Activated naive CD8-positive, alpha-beta T cell treated with anti-CD3 and anti-CD28 coated beads, Interleukin-2, amount 10 ng/mL, durations not matched to agents 7 days and 5 days (primary cell): ENCODE measurements around the gene PIP5KL1. TPM values are rescaled to one million over a fixed set of nuclear protein-coding genes. Genes with fewer than 3 reads are reported as not detected.

Experiments used
- ATAC-seq: fragments of 150-1000 bp; cut with Tn5 transposase; one replicate; pipeline ENCODE4 v1.10.0; 2021; ENCODE audit warnings: low read depth, moderate library complexity
- POLR2A ChIA-PET: fragments of 350-600 bp; sonication (Branson Sonifier 250); formaldehyde crosslinking; loops from one replicate; lab custom pipeline; 2021; ENCODE audit warnings: antibody characterized with exemption; lab: Charles Lee
- DNase-seq: peaks from one replicate; pipeline ENCODE4 v3.0.0; 2021
- H3K27ac Mint-ChIP-seq: one replicate; pipeline ENCODE4 v1.8.0; 2022; ENCODE audit warnings: mild to moderate bottlenecking, mixed read lengths
- H3K27me3 Mint-ChIP-seq: one replicate; pipeline ENCODE4 v1.8.0; 2022; ENCODE audit warnings: mild to moderate bottlenecking, moderate library complexity, mixed read lengths
- H3K36me3 Mint-ChIP-seq: one replicate; pipeline ENCODE4 v1.8.0; 2021; ENCODE audit warnings: mild to moderate bottlenecking, mixed read lengths
- H3K4me1 Mint-ChIP-seq: one replicate; pipeline ENCODE4 v1.8.0; 2021; ENCODE audit warnings: mixed read lengths
- H3K4me3 Mint-ChIP-seq: one replicate; pipeline ENCODE4 v1.8.0; 2022; ENCODE audit warnings: mild to moderate bottlenecking, moderate library complexity, mixed read lengths
- H3K9me3 Mint-ChIP-seq: one replicate; pipeline ENCODE4 v1.8.0; 2021; ENCODE audit warnings: mixed read lengths
- total RNA-seq, 2 experiments: library from RNA; stranded (reverse); gene quantifications; one replicate each; pipeline ENCODE4 v1.2.3, GENCODE V29; 2021

PIP5KL1 gene
- total RNA-seq, 2 experiments from 2014 or later, result 1.5 to 1.9 TPM

GRCh38 chr9:127920794-127921193 is 9.8 kb downstream of the PIP5KL1 start:
- Mint-ChIP-seq H3K27ac (no peak overlapping the region), H3K4me1 (peaks cover 32% of the 10 kb centered on the region), H3K4me3 (no peak overlapping the region), H3K9me3 (no peaks in the 10 kb centered on the region), H3K36me3 (peaks cover 1% of the 10 kb centered on the region), H3K27me3 (peaks cover 9% of the 10 kb centered on the region)
- ATAC-seq (no peak), DNase-seq (no peak)
- POLR2A ChIA-PET, result interaction anchor here (0.5 to 2.6 kb wide), 7 partner anchors 11 to 330 kb away, joined by 3 to 12 read pairs (median 4); partner anchors contain the start of genes CDK9 and TOR2A

GRCh38 chr9:127919253-127919815 is 11.2 kb downstream of the PIP5KL1 start:
- H3K4me1 Mint-ChIP-seq, result peaks cover 36% of the 10 kb centered on the region
- H3K36me3 Mint-ChIP-seq, result peaks cover 2% of the 10 kb centered on the region
- no peak overlapping the region for H3K4me3 Mint-ChIP-seq
- no peaks in the 10 kb centered on the region for H3K9me3 Mint-ChIP-seq
- POLR2A ChIA-PET, result interaction anchor here (0.6 to 7.5 kb wide), 6 partner anchors 11 to 184 kb away, joined by 3 to 187 read pairs (median 3); partner anchors contain the start of genes CDK9 and TOR2A
- DNase-seq (no peak), ATAC-seq (no peak)
- peak overlapping the region; percentile 40 for H3K27ac Mint-ChIP-seq
- H3K27me3 Mint-ChIP-seq, result no peaks in the 10 kb centered on the region

GRCh38 chr9:127918183-127919107 is 12.1 kb downstream of the PIP5KL1 start:
- no peaks in the 10 kb centered on the region for H3K27me3 Mint-ChIP-seq

GRCh38 chr9:127917603-127918002 is 13.0 kb downstream of the PIP5KL1 start:
- Mint-ChIP-seq H3K9me3 (no peaks in the 10 kb centered on the region), H3K4me1 (peaks cover 41% of the 10 kb centered on the region), H3K27me3 (no peaks in the 10 kb centered on the region), H3K4me3 (peak overlapping the region; percentile 84), H3K36me3 (peaks cover 12% of the 10 kb centered on the region), H3K27ac (peak overlapping the region; percentile 54)
- POLR2A ChIA-PET, result interaction anchor here (0.5 to 7.5 kb wide), 9 partner anchors 12 to 359 kb away, joined by 3 to 187 read pairs (median 7); partner anchors contain the start of genes PIP5KL1, ST6GALNAC6 and TOR2A
- DNase-seq (peak; percentile 40), ATAC-seq (no peak)

More at GRCh38 chr9:127918183-127919107, 12.1 kb downstream of the PIP5KL1 start:
- Mint-ChIP-seq H3K4me3 (peak overlapping the region; percentile 35), H3K36me3 (peaks cover 7% of the 10 kb centered on the region), H3K4me1 (peaks cover 36% of the 10 kb centered on the region), H3K27ac (peak overlapping the region; percentile 54), H3K9me3 (no peaks in the 10 kb centered on the region)
- DNase-seq, result peak; percentile 40
- POLR2A ChIA-PET, result interaction anchor here (0.7 to 7.5 kb wide), 3 partner anchors 13 to 360 kb away, joined by 3 to 187 read pairs (median 3); no protein-coding TSS in a partner anchor
- no peak for ATAC-seq

GRCh38 chr9:127916720-127917581 is 13.6 kb downstream of the PIP5KL1 start, which contains the start of gene ST6GALNAC4:
ST6GALNAC4 (minus strand) TSS chr9:127917041; CDS start chr9:127916419, 622 bp downstream.
- DNase-seq, result peak; percentile 97
- Mint-ChIP-seq H3K27ac (peak within 1 kb of the TSS; percentile 96), H3K4me3 (peak within 1 kb of the TSS; percentile 96), H3K27me3 (no peaks in the 10 kb centered on the region), H3K4me1 (peaks cover 41% of the 10 kb centered on the region), H3K9me3 (no peaks in the 10 kb centered on the region), H3K36me3 (peaks cover 15% of the 10 kb centered on the region)
- ATAC-seq, result peak; percentile 90
- POLR2A ChIA-PET, result interaction anchor here (0.5 to 7.5 kb wide), 14 partner anchors 12 to 224 kb away, joined by 3 to 187 read pairs (median 6); partner anchors contain the start of genes CDK9, PIP5KL1, SH2D3C and ST6GALNAC6

- peaks cover 44% of the 10 kb centered on the region for H3K4me1 Mint-ChIP-seq
Observed at GRCh38 chr9:127915801-127916719, 14.5 kb downstream of the PIP5KL1 start.

GRCh38 chr9:127915325-127915752 is 15.2 kb downstream of the PIP5KL1 start:
- H3K36me3 Mint-ChIP-seq, result peaks cover 23% of the 10 kb centered on the region
- ATAC-seq, result peak; percentile 3
- POLR2A ChIA-PET, result interaction anchor here (0.9 to 7.5 kb wide), 12 partner anchors 10 to 304 kb away, joined by 3 to 187 read pairs (median 5); partner anchors contain the start of genes SH2D3C and ST6GALNAC6
- H3K27me3 Mint-ChIP-seq, result no peaks in the 10 kb centered on the region
- H3K9me3 Mint-ChIP-seq, result no peaks in the 10 kb centered on the region
- peaks cover 48% of the 10 kb centered on the region for H3K4me1 Mint-ChIP-seq
- no peak for DNase-seq
- peak overlapping the region; percentile 96 for H3K27ac Mint-ChIP-seq
- H3K4me3 Mint-ChIP-seq, result peak overlapping the region; percentile 96

More at GRCh38 chr9:127915801-127916719, 14.5 kb downstream of the PIP5KL1 start:
- ATAC-seq (peak; percentile 43), DNase-seq (peak; percentile 66)
- POLR2A ChIA-PET, result interaction anchor here (0.6 to 7.5 kb wide), 17 partner anchors 11 to 305 kb away, joined by 3 to 187 read pairs (median 4); partner anchors contain the start of genes CDK9, PIP5KL1, SH2D3C and ST6GALNAC6
- Mint-ChIP-seq H3K4me3 (peak overlapping the region; percentile 96), H3K27ac (peak overlapping the region; percentile 96), H3K36me3 (peaks cover 17% of the 10 kb centered on the region), H3K27me3 (no peaks in the 10 kb centered on the region), H3K9me3 (no peaks in the 10 kb centered on the region)

- no peak for ATAC-seq
- Mint-ChIP-seq H3K4me3 (peak overlapping the region; percentile 28), H3K27me3 (no peaks in the 10 kb centered on the region), H3K9me3 (no peaks in the 10 kb centered on the region), H3K4me1 (peaks cover 40% of the 10 kb centered on the region), H3K27ac (peak overlapping the region; percentile 61), H3K36me3 (peaks cover 25% of the 10 kb centered on the region)
- POLR2A ChIA-PET, result interaction anchor here (1.0 to 7.5 kb wide), 2 partner anchors 8 kb away, joined by 3 to 187 read pairs; no protein-coding TSS in a partner anchor
- no peak for DNase-seq
Observed at GRCh38 chr9:127913682-127914081, 16.9 kb downstream of the PIP5KL1 start.

GRCh38 chr9:127912882-127913281 is 17.7 kb downstream of the PIP5KL1 start:
- POLR2A ChIA-PET, result interaction anchor here (1.0 to 7.5 kb wide), 2 partner anchors 8 to 9 kb away, joined by 3 to 187 read pairs; no protein-coding TSS in a partner anchor
- H3K4me1 Mint-ChIP-seq, result peaks cover 32% of the 10 kb centered on the region
- H3K4me3 Mint-ChIP-seq, result no peak overlapping the region
- ATAC-seq (no peak), DNase-seq (no peak)
- peaks cover 25% of the 10 kb centered on the region for H3K36me3 Mint-ChIP-seq
- H3K27ac Mint-ChIP-seq, result peak overlapping the region; percentile 60
- no peaks in the 10 kb centered on the region for H3K27me3 Mint-ChIP-seq
- no peaks in the 10 kb centered on the region for H3K9me3 Mint-ChIP-seq

- Mint-ChIP-seq H3K27ac (no peak overlapping the region), H3K27me3 (no peaks in the 10 kb centered on the region), H3K4me1 (peaks cover 27% of the 10 kb centered on the region), H3K9me3 (no peaks in the 10 kb centered on the region), H3K4me3 (no peak overlapping the region), H3K36me3 (peaks cover 25% of the 10 kb centered on the region)
- DNase-seq (no peak), ATAC-seq (no peak)
- POLR2A ChIA-PET, result interaction anchor here (7.5 kb wide), 1 partner anchor 7 kb away, joined by 187 read pairs; no protein-coding TSS in a partner anchor
Observed at GRCh38 chr9:127912296-127912695, 18.3 kb downstream of the PIP5KL1 start.

GRCh38 chr9:127910613-127911205 is 19.9 kb downstream of the PIP5KL1 start:
- DNase-seq, result no peak
- peak overlapping the region; percentile 31 for H3K4me3 Mint-ChIP-seq
- no peak for ATAC-seq

More at GRCh38 chr9:127910613-127911205, 19.9 kb downstream of the PIP5KL1 start:
- peaks cover 37% of the 10 kb centered on the region for H3K4me1 Mint-ChIP-seq
- H3K27ac Mint-ChIP-seq, result peak overlapping the region; percentile 82
- H3K36me3 Mint-ChIP-seq, result peaks cover 23% of the 10 kb centered on the region
- no peaks in the 10 kb centered on the region for H3K9me3 Mint-ChIP-seq
- POLR2A ChIA-PET, result interaction anchor here (0.6 to 1.9 kb wide), 4 partner anchors 41 to 176 kb away, joined by 3 to 4 read pairs (median 4); partner anchors contain the start of gene TOR2A
- H3K27me3 Mint-ChIP-seq, result no peaks in the 10 kb centered on the region
